ENCODE measurements around the gene FXYD2.

Gene FXYD2

DNA sequence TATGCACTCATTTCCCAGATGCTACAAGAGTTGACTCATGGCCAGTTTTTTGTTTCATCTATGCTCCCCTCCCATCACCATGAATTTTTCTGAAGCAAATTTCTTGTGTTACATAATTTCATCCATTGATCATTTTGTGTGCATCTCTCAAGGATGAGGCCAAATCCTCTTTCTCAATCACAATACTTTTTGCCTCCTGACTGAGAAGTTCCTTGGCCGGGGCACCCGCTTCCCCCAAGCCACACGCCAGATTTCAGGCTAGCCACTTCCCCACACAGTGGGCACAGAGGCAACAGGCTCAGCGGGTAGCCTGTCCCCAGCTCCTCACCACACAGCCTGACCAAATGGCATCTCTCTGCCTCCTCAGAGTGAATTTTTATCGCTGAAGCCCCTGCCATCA lies 17.7 kb downstream of the FXYD2 start:
- Histone ChIP-seq H4K12ac (ENCODE audit: low read depth, low read length) (no peak overlapping the region), H3K18ac (ENCODE audit: low read length) (no peak overlapping the region), H3K79me2 (ENCODE audit: control insufficient read depth, insufficient read depth, low read length, poor library complexity) (no peaks in the 10 kb centered on the region), H2AK5ac (ENCODE audit: low read length) (no peak overlapping the region), H3K9ac (ENCODE audit: low read length) (no peak overlapping the region), H3K79me1 (ENCODE audit: low read length) (no peaks in the 10 kb centered on the region), H3K4me3 (ENCODE audit: low read depth, low read length) (no peak overlapping the region), H2BK120ac (ENCODE audit: insufficient read depth, low read length, poor library complexity) (no peak overlapping the region), H3K4ac (ENCODE audit: low read depth, low read length) (no peak overlapping the region), H3K23ac (ENCODE audit: low read length) (no peak overlapping the region), H2BK5ac (ENCODE audit: low read depth, low read length, poor library complexity) (no peak overlapping the region), H3K27me3 (ENCODE audit: insufficient read depth, low read length) (no peaks in the 10 kb centered on the region), H2BK12ac (ENCODE audit: low read length) (no peak overlapping the region), H3K4me1 (ENCODE audit: control insufficient read depth in 1 of 2, insufficient read depth in 2 of 2, low read length in 2 of 2) (no peaks in the 10 kb centered on the region), H4K91ac (ENCODE audit: low read depth, low read length) (no peak overlapping the region), H3K27ac (ENCODE audit: low read depth, low read length) (no peak overlapping the region), H3K9me3 (ENCODE audit: insufficient read depth, low read depth, low read length) (no peaks in the 10 kb centered on the region), H2AFZ (ENCODE audit: insufficient read depth, low read length, poor library complexity) (no peak overlapping the region), H3K14ac (ENCODE audit: low read length) (no peak overlapping the region), H3K36me3 (ENCODE audit: control insufficient read depth in 1 of 2, insufficient read depth in 2 of 2, low read length in 2 of 2) (no peaks in the 10 kb centered on the region), H4K8ac (ENCODE audit: low read depth, low read length) (no peak overlapping the region), H3K4me2 (ENCODE audit: low read length) (no peak overlapping the region)
- WGBS (ENCODE audit: extremely low coverage, insufficient coverage, insufficient read length), result no CpG with 5 or more reads among the region's 5 CpGs
- DNase-seq, result no peak

DNA sequence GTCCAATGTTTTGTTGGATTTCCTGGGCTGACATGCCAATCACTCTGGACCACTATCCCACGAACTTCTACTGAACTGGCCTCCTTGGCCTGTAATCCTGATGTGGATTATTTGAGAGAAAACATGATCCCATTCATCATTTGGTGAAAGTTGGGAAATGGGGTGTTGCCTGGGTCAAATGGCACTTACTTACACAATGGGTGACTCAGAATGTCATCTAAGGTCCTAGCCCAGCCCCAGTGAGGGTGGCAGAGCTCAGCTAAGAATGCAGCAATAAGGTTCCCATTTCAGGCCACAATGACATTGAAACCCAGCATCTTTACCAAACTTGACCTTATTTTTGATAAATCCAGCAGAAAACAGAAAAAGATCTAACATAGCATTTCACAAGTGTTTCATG lies 19.5 kb downstream of the FXYD2 start:
- no peak overlapping the region for H3K14ac ChIP-seq (ENCODE audit: low read length)
- no peak overlapping the region for H4K91ac ChIP-seq (ENCODE audit: low read depth, low read length)

DNA sequence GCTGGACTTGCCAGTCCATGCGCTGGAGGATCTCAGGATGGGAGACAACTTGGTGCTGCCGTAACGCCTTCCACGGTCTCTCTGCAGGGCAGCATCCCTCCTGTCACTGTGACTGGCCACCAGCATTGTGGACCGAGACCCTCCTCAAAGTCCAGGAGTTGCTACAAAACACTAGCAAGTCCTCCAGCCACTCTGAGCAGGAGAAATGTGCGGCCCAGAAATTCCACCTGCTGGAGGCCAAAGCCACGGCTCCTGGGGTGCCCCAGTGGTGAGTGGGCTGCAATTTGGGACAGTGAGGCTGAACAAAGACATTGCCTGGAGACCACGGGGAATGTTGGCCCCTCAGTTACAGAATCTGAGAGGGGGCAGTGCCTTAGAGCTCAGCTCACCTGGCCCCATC lies 20.6 kb downstream of the FXYD2 start:
- no peak overlapping the region for H4K8ac ChIP-seq (ENCODE audit: low read depth, low read length)
- no peak overlapping the region for H2BK12ac ChIP-seq (ENCODE audit: low read length)
- DNase-seq, result no peak
- H3K4me1 ChIP-seq (ENCODE audit: control insufficient read depth in 1 of 2, insufficient read depth in 2 of 2, low read length in 2 of 2), result no peaks in the 10 kb centered on the region
- no peaks in the 10 kb centered on the region for H3K36me3 ChIP-seq (ENCODE audit: control insufficient read depth in 1 of 2, insufficient read depth in 2 of 2, low read length in 2 of 2)
- H2AK5ac ChIP-seq (ENCODE audit: low read length), result no peak overlapping the region
- no peak overlapping the region for H2BK5ac ChIP-seq (ENCODE audit: low read depth, low read length, poor library complexity)
- H3K18ac ChIP-seq (ENCODE audit: low read length), result no peak overlapping the region
- H2AFZ ChIP-seq (ENCODE audit: insufficient read depth, low read length, poor library complexity), result no peak overlapping the region
- no peaks in the 10 kb centered on the region for H3K9me3 ChIP-seq (ENCODE audit: insufficient read depth, low read depth, low read length)
- H3K4me3 ChIP-seq (ENCODE audit: low read depth, low read length), result no peak overlapping the region
- H3K27me3 ChIP-seq (ENCODE audit: insufficient read depth, low read length), result peaks cover 5% of the 10 kb centered on the region
- no peak overlapping the region for H3K4me2 ChIP-seq (ENCODE audit: low read length)
- no peak overlapping the region for H3K9ac ChIP-seq (ENCODE audit: low read length)
- no peak overlapping the region for H3K14ac ChIP-seq (ENCODE audit: low read length)
- no peak overlapping the region for H4K12ac ChIP-seq (ENCODE audit: low read depth, low read length)
- H3K79me1 ChIP-seq (ENCODE audit: low read length), result no peaks in the 10 kb centered on the region
- H3K27ac ChIP-seq (ENCODE audit: low read depth, low read length), result no peak overlapping the region
- no peak overlapping the region for H3K23ac ChIP-seq (ENCODE audit: low read length)
- no peak overlapping the region for H4K91ac ChIP-seq (ENCODE audit: low read depth, low read length)
- no peak overlapping the region for H3K4ac ChIP-seq (ENCODE audit: low read depth, low read length)
- no CpG with 5 or more reads among the region's 8 CpGs for WGBS (ENCODE audit: extremely low coverage, insufficient coverage, insufficient read length)
- H2BK120ac ChIP-seq (ENCODE audit: insufficient read depth, low read length, poor library complexity), result no peak overlapping the region
- H3K79me2 ChIP-seq (ENCODE audit: control insufficient read depth, insufficient read depth, low read length, poor library complexity), result no peaks in the 10 kb centered on the region

More for the DNA sequence above, 19.5 kb downstream of the FXYD2 start:
- Histone ChIP-seq H3K79me1 (ENCODE audit: low read length) (no peaks in the 10 kb centered on the region), H3K9me3 (ENCODE audit: insufficient read depth, low read depth, low read length) (no peaks in the 10 kb centered on the region), H3K9ac (ENCODE audit: low read length) (no peak overlapping the region), H3K18ac (ENCODE audit: low read length) (no peak overlapping the region), H3K79me2 (ENCODE audit: control insufficient read depth, insufficient read depth, low read length, poor library complexity) (no peaks in the 10 kb centered on the region), H4K8ac (ENCODE audit: low read depth, low read length) (no peak overlapping the region), H2AK5ac (ENCODE audit: low read length) (no peak overlapping the region), H3K4ac (ENCODE audit: low read depth, low read length) (no peak overlapping the region), H3K36me3 (ENCODE audit: control insufficient read depth in 1 of 2, insufficient read depth in 2 of 2, low read length in 2 of 2) (no peaks in the 10 kb centered on the region), H3K23ac (ENCODE audit: low read length) (no peak overlapping the region), H3K4me1 (ENCODE audit: control insufficient read depth in 1 of 2, insufficient read depth in 2 of 2, low read length in 2 of 2) (no peaks in the 10 kb centered on the region), H3K4me3 (ENCODE audit: low read depth, low read length) (no peak overlapping the region), H2BK12ac (ENCODE audit: low read length) (no peak overlapping the region), H4K12ac (ENCODE audit: low read depth, low read length) (no peak overlapping the region), H2BK5ac (ENCODE audit: low read depth, low read length, poor library complexity) (no peak overlapping the region), H2BK120ac (ENCODE audit: insufficient read depth, low read length, poor library complexity) (no peak overlapping the region), H3K27ac (ENCODE audit: low read depth, low read length) (no peak overlapping the region), H2AFZ (ENCODE audit: insufficient read depth, low read length, poor library complexity) (no peak overlapping the region), H3K27me3 (ENCODE audit: insufficient read depth, low read length) (no peaks in the 10 kb centered on the region), H3K4me2 (ENCODE audit: low read length) (no peak overlapping the region)
- DNase-seq, result no peak
- WGBS (ENCODE audit: extremely low coverage, insufficient coverage, insufficient read length), result no CpG with 5 or more reads among the region's 1 CpG

DNA sequence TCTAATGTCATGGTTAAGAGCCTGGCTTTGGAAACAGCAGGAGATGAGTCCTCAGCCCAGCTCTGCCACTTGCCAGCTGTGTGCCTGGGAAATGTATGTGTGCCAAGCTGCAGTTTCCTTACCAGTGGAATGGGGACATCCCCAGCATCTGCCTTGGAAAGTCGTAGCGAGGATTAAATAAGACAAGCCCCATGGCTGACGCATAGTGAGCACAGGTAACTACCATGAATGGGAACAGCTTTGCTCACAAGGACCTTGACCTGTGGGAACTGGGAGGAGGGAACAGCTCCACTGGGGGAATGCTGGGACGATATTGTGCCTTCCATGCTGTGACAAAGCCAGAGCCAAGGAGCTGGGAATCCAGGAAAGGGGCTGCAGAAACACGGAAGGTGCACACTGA lies 24.9 kb downstream of the FXYD2 start:
- no CpG with 5 or more reads among the region's 5 CpGs for WGBS (ENCODE audit: extremely low coverage, insufficient coverage, insufficient read length)
- no peak overlapping the region for H2AFZ ChIP-seq (ENCODE audit: insufficient read depth, low read length, poor library complexity)
- H2BK12ac ChIP-seq (ENCODE audit: low read length), result no peak overlapping the region
- H4K91ac ChIP-seq (ENCODE audit: low read depth, low read length), result no peak overlapping the region
- H3K36me3 ChIP-seq (ENCODE audit: control insufficient read depth in 1 of 2, insufficient read depth in 2 of 2, low read length in 2 of 2), result no peaks in the 10 kb centered on the region
- no peak overlapping the region for H2BK5ac ChIP-seq (ENCODE audit: low read depth, low read length, poor library complexity)
- H3K27ac ChIP-seq (ENCODE audit: low read depth, low read length), result no peak overlapping the region
- H3K4me1 ChIP-seq (ENCODE audit: control insufficient read depth in 1 of 2, insufficient read depth in 2 of 2, low read length in 2 of 2), result peaks cover 9 to 16% of the 10 kb centered on the region in 2 experiments
- H3K27me3 ChIP-seq (ENCODE audit: insufficient read depth, low read length), result peaks cover 39% of the 10 kb centered on the region
- H2AK5ac ChIP-seq (ENCODE audit: low read length), result no peak overlapping the region
- H2BK120ac ChIP-seq (ENCODE audit: insufficient read depth, low read length, poor library complexity), result no peak overlapping the region
- H3K23ac ChIP-seq (ENCODE audit: low read length), result no peak overlapping the region
- H4K12ac ChIP-seq (ENCODE audit: low read depth, low read length), result no peak overlapping the region
- no peak overlapping the region for H3K4me3 ChIP-seq (ENCODE audit: low read depth, low read length)
- no peak overlapping the region for H3K4me2 ChIP-seq (ENCODE audit: low read length)
- no peak overlapping the region for H3K9ac ChIP-seq (ENCODE audit: low read length)
- no peak overlapping the region for H3K18ac ChIP-seq (ENCODE audit: low read length)
- H3K79me2 ChIP-seq (ENCODE audit: control insufficient read depth, insufficient read depth, low read length, poor library complexity), result no peaks in the 10 kb centered on the region
- no peak overlapping the region for H3K4ac ChIP-seq (ENCODE audit: low read depth, low read length)
- no peaks in the 10 kb centered on the region for H3K79me1 ChIP-seq (ENCODE audit: low read length)
- H4K8ac ChIP-seq (ENCODE audit: low read depth, low read length), result no peak overlapping the region
- DNase-seq, result no peak
- no peaks in the 10 kb centered on the region for H3K9me3 ChIP-seq (ENCODE audit: insufficient read depth, low read depth, low read length)
- no peak overlapping the region for H3K14ac ChIP-seq (ENCODE audit: low read length)
